WERI-Rb-1 (cell line): ENCODE measurements around the gene SIRPG.

Source experiments
- DNase-seq: peaks from one replicate; pipeline ENCODE4 v3.0.0-alpha.2; 2020
- H3K27ac ChIP-seq: fragments of 250-450 bp; sonication (Bioruptor Pico); 2 replicates; pipeline ENCODE4 v1.5.1; 2020; ENCODE audit warnings: mild to moderate bottlenecking, moderate library complexity
- H3K27me3 ChIP-seq: fragments of 250-450 bp; sonication (Bioruptor Pico); 2 replicates; pipeline ENCODE4 v1.5.1; 2021; ENCODE audit warnings: mild to moderate bottlenecking, low read depth, moderate library complexity; ENCODE audit not compliant: insufficient read depth, severe bottlenecking
- H3K36me3 ChIP-seq: fragments of 250-450 bp; sonication (Bioruptor Pico); 2 replicates; pipeline ENCODE4 v1.5.1; 2020; ENCODE audit warnings: mild to moderate bottlenecking, moderate library complexity
- H3K4me3 ChIP-seq: 2 replicates; pipeline ENCODE4 v1.5.1; 2011; ENCODE audit warnings: low read depth, mild to moderate bottlenecking, control low read depth, low read length
- H3K9me3 ChIP-seq: fragments of 250-450 bp; sonication (Bioruptor Pico); 2 replicates; pipeline ENCODE4 v1.5.1; 2021; ENCODE audit warnings: mild to moderate bottlenecking, moderate library complexity; ENCODE audit not compliant: severe bottlenecking
- TF ChIP-seq, protein P1 (sequence below): IDR thresholded peaks from 2 replicates; pipeline ENCODE4 v1.5.1; 2011; ENCODE audit warnings: low read depth, mild to moderate bottlenecking, control low read depth, inconsistent platforms, low read length

SIRPG gene

DNA sequence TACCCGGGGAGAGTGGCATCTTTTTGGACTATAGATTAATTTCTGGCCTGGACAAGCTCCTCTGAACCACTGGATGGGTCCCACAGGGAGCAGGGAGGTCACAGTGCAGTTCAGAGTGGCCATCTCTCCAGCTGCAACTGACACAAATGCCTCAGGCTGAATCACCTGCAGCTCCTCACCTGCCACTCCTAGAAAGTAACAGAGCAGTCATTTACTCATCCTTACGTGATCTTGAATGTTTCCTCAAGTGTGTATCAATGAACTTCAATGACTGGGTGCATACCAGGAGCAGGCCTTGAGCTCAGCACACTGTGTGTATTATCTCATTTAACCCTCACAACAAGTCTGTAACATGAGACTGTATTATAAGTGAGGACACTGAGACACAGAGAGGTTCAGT lies 40.0 kb upstream of the SIRPG start:
- Histone ChIP-seq H3K27me3 (peaks cover 55% of the 10 kb centered on the region), H3K27ac (no peak overlapping the region), H3K9me3 (no peaks in the 10 kb centered on the region), H3K36me3 (no peaks in the 10 kb centered on the region), H3K4me3 (no peak overlapping the region)
- TF ChIP-seq, protein P1, sequence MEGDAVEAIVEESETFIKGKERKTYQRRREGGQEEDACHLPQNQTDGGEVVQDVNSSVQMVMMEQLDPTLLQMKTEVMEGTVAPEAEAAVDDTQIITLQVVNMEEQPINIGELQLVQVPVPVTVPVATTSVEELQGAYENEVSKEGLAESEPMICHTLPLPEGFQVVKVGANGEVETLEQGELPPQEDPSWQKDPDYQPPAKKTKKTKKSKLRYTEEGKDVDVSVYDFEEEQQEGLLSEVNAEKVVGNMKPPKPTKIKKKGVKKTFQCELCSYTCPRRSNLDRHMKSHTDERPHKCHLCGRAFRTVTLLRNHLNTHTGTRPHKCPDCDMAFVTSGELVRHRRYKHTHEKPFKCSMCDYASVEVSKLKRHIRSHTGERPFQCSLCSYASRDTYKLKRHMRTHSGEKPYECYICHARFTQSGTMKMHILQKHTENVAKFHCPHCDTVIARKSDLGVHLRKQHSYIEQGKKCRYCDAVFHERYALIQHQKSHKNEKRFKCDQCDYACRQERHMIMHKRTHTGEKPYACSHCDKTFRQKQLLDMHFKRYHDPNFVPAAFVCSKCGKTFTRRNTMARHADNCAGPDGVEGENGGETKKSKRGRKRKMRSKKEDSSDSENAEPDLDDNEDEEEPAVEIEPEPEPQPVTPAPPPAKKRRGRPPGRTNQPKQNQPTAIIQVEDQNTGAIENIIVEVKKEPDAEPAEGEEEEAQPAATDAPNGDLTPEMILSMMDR: no peak
- no peak for DNase-seq

- peaks cover 52% of the 10 kb centered on the region for H3K27me3 ChIP-seq
- TF ChIP-seq, protein P1: no peak
Observed at GRCh38 chr20:1696521-1697209, 39.1 kb upstream of the SIRPG start.

DNA sequence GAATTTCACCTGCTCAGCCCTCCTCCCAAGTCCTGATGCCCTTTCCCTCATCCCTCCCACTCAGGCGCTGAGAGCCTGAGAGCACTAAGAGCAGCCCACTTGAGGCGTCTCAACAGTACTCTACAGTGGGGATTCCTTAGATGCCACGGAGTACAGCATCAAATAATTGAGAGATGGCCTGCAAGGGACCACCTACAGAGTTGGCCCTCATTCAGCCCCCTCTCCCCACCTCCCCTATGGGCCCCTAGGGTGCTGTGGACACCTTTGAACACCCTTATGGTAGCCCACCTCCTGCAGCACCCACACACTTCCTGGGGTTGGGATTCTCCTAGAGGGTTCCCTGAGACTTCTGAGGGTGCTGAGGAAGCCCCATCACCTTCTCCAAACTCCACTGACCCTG lies 37.1 kb upstream of the SIRPG start:
- TF ChIP-seq, protein P1: no peak
- H3K4me3 ChIP-seq: no peak overlapping the region
- DNase-seq: no peak
- no peaks in the 10 kb centered on the region for H3K9me3 ChIP-seq
- H3K36me3 ChIP-seq: no peaks in the 10 kb centered on the region
- peaks cover 49% of the 10 kb centered on the region for H3K27me3 ChIP-seq
- H3K27ac ChIP-seq: no peak overlapping the region

More at GRCh38 chr20:1696521-1697209, 39.1 kb upstream of the SIRPG start:
- Histone ChIP-seq H3K36me3 (no peaks in the 10 kb centered on the region), H3K27ac (no peak overlapping the region), H3K9me3 (no peaks in the 10 kb centered on the region), H3K4me3 (no peak overlapping the region)
- DNase-seq: no peak

DNA sequence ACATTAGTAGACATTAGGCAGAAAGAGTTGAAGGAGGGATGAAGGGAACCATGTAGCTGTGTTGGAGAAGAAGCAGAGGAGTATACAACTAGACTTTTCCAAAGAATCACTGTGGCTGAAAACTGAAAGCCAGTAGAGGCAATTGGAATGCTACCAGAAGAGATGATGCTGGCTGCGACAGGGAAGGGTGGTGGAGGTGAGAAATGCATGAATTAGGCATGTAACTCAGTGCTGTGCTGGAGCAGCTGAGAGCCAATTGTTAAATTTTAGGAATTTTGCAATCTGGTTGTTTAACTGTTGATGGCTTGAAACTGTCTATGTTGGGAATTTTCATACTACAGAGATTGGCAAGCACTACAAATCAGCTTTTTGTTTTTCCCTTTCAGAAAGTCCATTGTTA lies 35.8 kb upstream of the SIRPG start:
- H3K27ac ChIP-seq: no peak overlapping the region
- TF ChIP-seq, protein P1: no peak

GRCh38 chr20:1689721-1690120 lies 32.1 kb upstream of the SIRPG start:
- no peaks in the 10 kb centered on the region for H3K36me3 ChIP-seq
- no peaks in the 10 kb centered on the region for H3K9me3 ChIP-seq
- no peak overlapping the region for H3K27ac ChIP-seq
- TF ChIP-seq, protein P1: no peak
- H3K27me3 ChIP-seq: peaks cover 54% of the 10 kb centered on the region
- DNase-seq: no peak
- H3K4me3 ChIP-seq: no peak overlapping the region

More for the DNA sequence above, 35.8 kb upstream of the SIRPG start:
- Histone ChIP-seq H3K36me3 (no peaks in the 10 kb centered on the region), H3K27me3 (peaks cover 50% of the 10 kb centered on the region), H3K4me3 (no peak overlapping the region), H3K9me3 (no peaks in the 10 kb centered on the region)
- DNase-seq: no peak

GRCh38 chr20:1688886-1689538 lies 31.4 kb upstream of the SIRPG start:
- TF ChIP-seq, protein P1: no peak
- Histone ChIP-seq H3K36me3 (no peaks in the 10 kb centered on the region), H3K27ac (no peak overlapping the region), H3K4me3 (no peak overlapping the region), H3K9me3 (no peaks in the 10 kb centered on the region), H3K27me3 (peaks cover 54% of the 10 kb centered on the region)
- no peak for DNase-seq
